Neural cell (in vitro differentiated cells): ENCODE results near the gene STX1B.

Experiments
- EZH2 ChIP-seq: fragments of 200-600, 300-800 bp; shearing (Covaris generic), sonication (generic); IDR thresholded peaks from 2 replicates; pipeline ENCODE4 v1.6.1; 2014; ENCODE audit warnings: antibody characterized with exemption, low read length, borderline replicate concordance, mild to moderate bottlenecking; ENCODE audit not compliant: insufficient read depth, poor library complexity, severe bottlenecking
- SMC3 ChIP-seq: fragments of 450-650 bp; conservative IDR thresholded peaks from 2 replicates; pipeline ENCODE4 v1.6.1; 2014; ENCODE audit warnings: antibody characterized with exemption, mild to moderate bottlenecking, moderate library complexity; ENCODE audit not compliant: poor library complexity
- TF ChIP-seq, protein P1 (sequence below): fragments of 450-650 bp; IDR thresholded peaks from 2 replicates; pipeline ENCODE4 v1.5.1; 2014; ENCODE audit warnings: antibody characterized with exemption, mild to moderate bottlenecking, moderate library complexity; ENCODE audit not compliant: poor library complexity, severe bottlenecking

GRCh38 chr16:30964574-30965226 is 45.7 kb downstream of the STX1B start:
- TF ChIP-seq, protein P1, sequence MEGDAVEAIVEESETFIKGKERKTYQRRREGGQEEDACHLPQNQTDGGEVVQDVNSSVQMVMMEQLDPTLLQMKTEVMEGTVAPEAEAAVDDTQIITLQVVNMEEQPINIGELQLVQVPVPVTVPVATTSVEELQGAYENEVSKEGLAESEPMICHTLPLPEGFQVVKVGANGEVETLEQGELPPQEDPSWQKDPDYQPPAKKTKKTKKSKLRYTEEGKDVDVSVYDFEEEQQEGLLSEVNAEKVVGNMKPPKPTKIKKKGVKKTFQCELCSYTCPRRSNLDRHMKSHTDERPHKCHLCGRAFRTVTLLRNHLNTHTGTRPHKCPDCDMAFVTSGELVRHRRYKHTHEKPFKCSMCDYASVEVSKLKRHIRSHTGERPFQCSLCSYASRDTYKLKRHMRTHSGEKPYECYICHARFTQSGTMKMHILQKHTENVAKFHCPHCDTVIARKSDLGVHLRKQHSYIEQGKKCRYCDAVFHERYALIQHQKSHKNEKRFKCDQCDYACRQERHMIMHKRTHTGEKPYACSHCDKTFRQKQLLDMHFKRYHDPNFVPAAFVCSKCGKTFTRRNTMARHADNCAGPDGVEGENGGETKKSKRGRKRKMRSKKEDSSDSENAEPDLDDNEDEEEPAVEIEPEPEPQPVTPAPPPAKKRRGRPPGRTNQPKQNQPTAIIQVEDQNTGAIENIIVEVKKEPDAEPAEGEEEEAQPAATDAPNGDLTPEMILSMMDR, result no peak
- TF ChIP-seq SMC3 (no peak), EZH2 (no peak)
